Neural progenitor cell (in vitro differentiated cells): ENCODE data around the gene CBFA2T3. TPM values are rescaled to one million over a fixed set of nuclear protein-coding genes. Genes with fewer than 3 reads are reported as not detected.
A peak's percentile ranks its signal among the peaks of the same experiment; 100 is the strongest.

Experiments
- DNase-seq: peaks from one replicate; pipeline ENCODE4 v3.0.0-alpha.2; 2016; ENCODE audit warnings: low spot score
- H2AFZ ChIP-seq: fragments of 200-600 bp; sonication (generic); replicated peaks from 2 replicates; pipeline ENCODE4 v1.6.1; 2016; ENCODE audit warnings: antibody characterized with exemption
- H3F3A ChIP-seq: fragments of 200-600 bp; sonication (generic); 2 replicates; pipeline ENCODE4 v1.6.1; 2016; ENCODE audit warnings: antibody characterized with exemption, low read depth
- H3K27ac ChIP-seq: fragments of 200-600 bp; sonication (generic); 2 replicates; pipeline ENCODE4 v1.5.1; 2016; ENCODE audit warnings: mild to moderate bottlenecking
- H3K27me3 ChIP-seq: fragments of 200-600 bp; sonication (generic); 2 replicates; pipeline ENCODE4 v1.6.1; 2016; ENCODE audit warnings: mild to moderate bottlenecking, moderate library complexity
- H3K36me3 ChIP-seq: fragments of 200-600 bp; sonication (generic); 2 replicates; pipeline ENCODE4 v1.5.1; 2016
- H3K4me1 ChIP-seq: fragments of 200-600 bp; sonication (generic); 2 replicates; pipeline ENCODE4 v1.6.1; 2016; ENCODE audit warnings: mixed run types
- H3K4me2 ChIP-seq: fragments of 200-600 bp; sonication (generic); 2 replicates; pipeline ENCODE4 v1.6.1; 2016
- H3K4me3 ChIP-seq: fragments of 200-600 bp; sonication (generic); 2 replicates; pipeline ENCODE4 v1.5.1; 2016
- H3K79me2 ChIP-seq: fragments of 200-600 bp; sonication (generic); 2 replicates; pipeline ENCODE4 v1.6.1; 2016; ENCODE audit warnings: low read depth
- H3K9ac ChIP-seq: fragments of 200-600 bp; sonication (generic); 2 replicates; pipeline ENCODE4 v1.6.1; 2016
- H3K9me3 ChIP-seq: fragments of 200-600 bp; sonication (generic); 2 replicates; pipeline ENCODE4 v1.5.1; 2016; ENCODE audit warnings: low read depth
- H4K20me1 ChIP-seq: fragments of 200-600 bp; sonication (generic); 2 replicates; pipeline ENCODE4 v1.6.1; 2016; ENCODE audit warnings: low read depth
- H3K27ac Mint-ChIP-seq: 3 replicates; pipeline ENCODE4 v1.8.0; 2021; ENCODE audit warnings: mixed read lengths
- H3K27me3 Mint-ChIP-seq: 2 replicates; pipeline ENCODE4 v1.8.0; 2022; ENCODE audit warnings: low read depth, mild to moderate bottlenecking, inconsistent platforms, moderate library complexity, mixed read lengths; ENCODE audit not compliant: insufficient read depth
- H3K36me3 Mint-ChIP-seq: 3 replicates; pipeline ENCODE4 v1.8.0; 2021; ENCODE audit warnings: mixed read lengths
- H3K4me1 Mint-ChIP-seq: 3 replicates; pipeline ENCODE4 v1.8.0; 2021; ENCODE audit warnings: mixed read lengths
- H3K4me3 Mint-ChIP-seq: 3 replicates; pipeline ENCODE4 v1.8.0; 2021; ENCODE audit warnings: mild to moderate bottlenecking, moderate library complexity, mixed read lengths
- H3K9me3 Mint-ChIP-seq: 3 replicates; pipeline ENCODE4 v1.8.0; 2020; ENCODE audit warnings: mixed read lengths
- CTCF ChIP-seq: fragments of 200-600 bp; sonication (generic); IDR thresholded peaks from 2 replicates; pipeline ENCODE4 v1.5.1; 2017; ENCODE audit warnings: antibody characterized with exemption, mild to moderate bottlenecking
- EZH2 ChIP-seq: fragments of 200-600 bp; sonication (generic); IDR thresholded peaks from 2 replicates; pipeline ENCODE4 v1.6.1; 2017; ENCODE audit warnings: antibody characterized with exemption, mild to moderate bottlenecking, moderate library complexity
- EZH2phosphoT487 ChIP-seq: fragments of 200-600 bp; sonication (generic); IDR thresholded peaks from 2 replicates; pipeline ENCODE4 v1.6.1; 2017; ENCODE audit warnings: antibody characterized with exemption
- total RNA-seq: library from RNA; depleted of rRNA; stranded (reverse); fragments of >200 nt; gene quantifications from 2 replicates; pipeline ENCODE4 v1.2.3, GENCODE V29; 2015; ENCODE audit warnings: low replicate concordance

CBFA2T3 gene
- total RNA-seq, 1 donor from 2014 or later, result 0.22 TPM

- Histone ChIP-seq H2AFZ (no peak overlapping the region), H3K79me2 (no peaks in the 10 kb centered on the region), H3K4me3 (no peak overlapping the region), H3F3A (no peaks in the 10 kb centered on the region), H3K9me3 (no peaks in the 10 kb centered on the region), H3K27ac (no peak overlapping the region), H4K20me1 (no peaks in the 10 kb centered on the region), H3K4me1 (no peaks in the 10 kb centered on the region), H3K27me3 (no peaks in the 10 kb centered on the region), H3K36me3 (no peaks in the 10 kb centered on the region), H3K4me2 (no peak overlapping the region), H3K9ac (no peak overlapping the region)
- Mint-ChIP-seq H3K9me3 (no peaks in the 10 kb centered on the region), H3K27me3 (peaks cover 9% of the 10 kb centered on the region), H3K4me1 (peaks cover 8% of the 10 kb centered on the region), H3K36me3 (no peaks in the 10 kb centered on the region), H3K4me3 (peak overlapping the region; percentile 24), H3K27ac (peak overlapping the region; percentile 62)
- no peak for DNase-seq
- TF ChIP-seq EZH2 (no peak), CTCF (no peak), EZH2phosphoT487 (no peak)
These were observed 101.9 kb downstream of the CBFA2T3 start for GRCh38 chr16:88874938-88875599.

- Histone ChIP-seq H3K9ac (no peak overlapping the region), H3K36me3 (no peaks in the 10 kb centered on the region), H3K27ac (no peak overlapping the region), H2AFZ (no peak overlapping the region), H3K79me2 (no peaks in the 10 kb centered on the region), H3F3A (no peaks in the 10 kb centered on the region), H3K4me2 (no peak overlapping the region), H3K4me1 (no peaks in the 10 kb centered on the region), H3K27me3 (no peaks in the 10 kb centered on the region), H3K9me3 (no peaks in the 10 kb centered on the region), H3K4me3 (no peak overlapping the region), H4K20me1 (no peaks in the 10 kb centered on the region)
- H3K27ac Mint-ChIP-seq, result no peak overlapping the region
- no peaks in the 10 kb centered on the region for H3K9me3 Mint-ChIP-seq
- DNase-seq, result no peak
- no peak overlapping the region for H3K4me3 Mint-ChIP-seq
- TF ChIP-seq EZH2phosphoT487, result no peak
- TF ChIP-seq EZH2, result no peak
- TF ChIP-seq CTCF, result no peak
- peaks cover 11% of the 10 kb centered on the region for H3K27me3 Mint-ChIP-seq
- H3K4me1 Mint-ChIP-seq, result peaks cover 4% of the 10 kb centered on the region
- no peaks in the 10 kb centered on the region for H3K36me3 Mint-ChIP-seq
These were observed 104.2 kb downstream of the CBFA2T3 start for GRCh38 chr16:88872650-88873331.

- no peak overlapping the region for H3K27ac Mint-ChIP-seq
These were observed 105.1 kb downstream of the CBFA2T3 start for GRCh38 chr16:88871730-88872416.

More at GRCh38 chr16:88871730-88872416, 105.1 kb downstream of the CBFA2T3 start:
- H4K20me1 ChIP-seq, result no peaks in the 10 kb centered on the region
- H3K79me2 ChIP-seq, result no peaks in the 10 kb centered on the region
- H3K27me3 Mint-ChIP-seq, result peaks cover 11% of the 10 kb centered on the region
- H3K9me3 Mint-ChIP-seq, result no peaks in the 10 kb centered on the region
- H3K4me1 Mint-ChIP-seq, result peaks cover 4% of the 10 kb centered on the region
- no peaks in the 10 kb centered on the region for H3K36me3 Mint-ChIP-seq
- no peaks in the 10 kb centered on the region for H3K27me3 ChIP-seq
- no peak overlapping the region for H2AFZ ChIP-seq
- H3K9me3 ChIP-seq, result no peaks in the 10 kb centered on the region
- no peak for TF ChIP-seq CTCF
- no peak for TF ChIP-seq EZH2
- no peak for TF ChIP-seq EZH2phosphoT487
- H3K4me1 ChIP-seq, result no peaks in the 10 kb centered on the region
- H3K4me3 ChIP-seq, result no peak overlapping the region
- no peaks in the 10 kb centered on the region for H3F3A ChIP-seq
- DNase-seq, result no peak
- no peaks in the 10 kb centered on the region for H3K36me3 ChIP-seq
- H3K27ac ChIP-seq, result no peak overlapping the region
- H3K4me3 Mint-ChIP-seq, result no peak overlapping the region
- H3K9ac ChIP-seq, result no peak overlapping the region
- no peak overlapping the region for H3K4me2 ChIP-seq
